LoVo (cell line): ENCODE measurements around the gene TAGLN.

ENCODE experiments used
- DNase-seq: peaks from one replicate; pipeline ENCODE4 v3.0.0-alpha.2; 2016; ENCODE audit warnings: low spot score

TAGLN gene

GRCh38 chr11:117230999-117231841 lies 32.0 kb downstream of the TAGLN start:
- peak; percentile 16 for DNase-seq

- DNase-seq, result no peak
Observed at GRCh38 chr11:117231842-117232091, 32.6 kb downstream of the TAGLN start, which contains the start of gene PCSK7. Gene PCSK7, minus strand, starts transcription at chr11:117232073. Its CDS starts 2,229 bp downstream, at chr11:117229844.

GRCh38 chr11:117232092-117232878 lies 33.1 kb downstream of the TAGLN start, which contains the start of gene RNF214:
Gene RNF214, plus strand, starts transcription at chr11:117232671. Its CDS starts 1,602 bp downstream, at chr11:117234273.
- DNase-seq, result peak; percentile 81

GRCh38 chr11:117232911-117233409 lies 33.8 kb downstream of the TAGLN start:
- DNase-seq, result no peak

- DNase-seq, result no peak
Observed at GRCh38 chr11:117238221-117238620, 39.1 kb downstream of the TAGLN start.

GRCh38 chr11:117239295-117239694 lies 40.1 kb downstream of the TAGLN start:
- DNase-seq, result no peak

GRCh38 chr11:117248341-117248740 lies 49.2 kb downstream of the TAGLN start:
- no peak for DNase-seq

- DNase-seq, result no peak
Observed at GRCh38 chr11:117249571-117249970, 50.4 kb downstream of the TAGLN start.

- no peak for DNase-seq
Observed at GRCh38 chr11:117251506-117251905, 52.3 kb downstream of the TAGLN start.

- DNase-seq, result no peak
Observed at GRCh38 chr11:117255966-117256365, 56.8 kb downstream of the TAGLN start.

GRCh38 chr11:117256573-117256972 lies 57.4 kb downstream of the TAGLN start:
- no peak for DNase-seq
